Karpas-422 (cell line): Measurements from ENCODE around the gene GRK3. TPM values are rescaled to one million over a fixed set of nuclear protein-coding genes. Genes with fewer than 3 reads are reported as not detected.
"Not testable (repeated sequence)": the region's sequence is repeated elsewhere in the genome, so short reads cannot be mapped to it uniquely, and the experiment has no call there.

Source experiments
- DNase-seq: peaks from one replicate; pipeline ENCODE4 v3.0.0-alpha.2; 2015
- H2AFZ ChIP-seq: fragments of 200-600 bp; sonication (generic); 2 replicates; pipeline ENCODE4 v1.6.1; 2014; ENCODE audit warnings: antibody characterized with exemption, low read length, mixed read lengths
- H3K27ac ChIP-seq: fragments of 200-600 bp; sonication (generic); 2 replicates; pipeline ENCODE4 v1.5.1; 2014; ENCODE audit warnings: mild to moderate bottlenecking, low read length, moderate library complexity
- H3K27me3 ChIP-seq: fragments of 200-600 bp; sonication (generic); 2 replicates; pipeline ENCODE4 v1.6.1; 2014; ENCODE audit warnings: low read length, mixed read lengths
- H3K36me3 ChIP-seq: fragments of 200-600 bp; sonication (generic); 2 replicates; pipeline ENCODE4 v1.6.1; 2014; ENCODE audit warnings: low read length, mixed read lengths; ENCODE audit not compliant: insufficient read depth
- H3K4me1 ChIP-seq: fragments of 200-600 bp; sonication (generic); 2 replicates; pipeline ENCODE4 v1.6.1; 2014; ENCODE audit warnings: mild to moderate bottlenecking, low read length, mixed read lengths
- H3K4me2 ChIP-seq: fragments of 200-600 bp; sonication (generic); 2 replicates; pipeline ENCODE4 v1.6.1; 2014; ENCODE audit warnings: low read length, low read depth, mild to moderate bottlenecking; ENCODE audit not compliant: poor library complexity, severe bottlenecking
- H3K4me3 ChIP-seq: fragments of 200-600 bp; sonication (generic); 2 replicates; pipeline ENCODE4 v1.5.1; 2014; ENCODE audit warnings: mild to moderate bottlenecking, antibody characterized with exemption, low read length, mixed read lengths
- H3K79me2 ChIP-seq: fragments of 200-600 bp; sonication (generic); 2 replicates; pipeline ENCODE4 v1.6.1; 2014; ENCODE audit warnings: mild to moderate bottlenecking, low read length, mixed read lengths
- H3K9ac ChIP-seq: fragments of 200-600 bp; sonication (generic); 2 replicates; pipeline ENCODE4 v1.6.0; 2014; ENCODE audit warnings: low read length
- H3K9me2 ChIP-seq: fragments of 200-600 bp; sonication (generic), shearing (Covaris generic); replicated peaks from 2 replicates; pipeline ENCODE4 v1.6.0; 2014; ENCODE audit warnings: mild to moderate bottlenecking, low read length, moderate library complexity; ENCODE audit not compliant: insufficient read depth
- H3K9me3 ChIP-seq: fragments of 300-700, 200-600 bp; sonication (generic); 2 replicates; pipeline ENCODE4 v1.6.1; 2014; ENCODE audit warnings: low read length, mixed read lengths
- H4K20me1 ChIP-seq: fragments of 200-600 bp; sonication (generic); 2 replicates; pipeline ENCODE4 v1.6.1; 2014; ENCODE audit warnings: mild to moderate bottlenecking, antibody characterized with exemption, low read length, low read depth; ENCODE audit not compliant: insufficient read depth
- total RNA-seq: library from RNA; depleted of rRNA; stranded (reverse); fragments of >200 nt; shearing (Covaris generic); gene quantifications from 2 replicates; pipeline ENCODE4 v1.2.3, GENCODE V29; 2014; ENCODE audit warnings: low replicate concordance

The GRK3 gene
- total RNA-seq, 1 experiment from 2014 or later = 2.0 TPM

DNA sequence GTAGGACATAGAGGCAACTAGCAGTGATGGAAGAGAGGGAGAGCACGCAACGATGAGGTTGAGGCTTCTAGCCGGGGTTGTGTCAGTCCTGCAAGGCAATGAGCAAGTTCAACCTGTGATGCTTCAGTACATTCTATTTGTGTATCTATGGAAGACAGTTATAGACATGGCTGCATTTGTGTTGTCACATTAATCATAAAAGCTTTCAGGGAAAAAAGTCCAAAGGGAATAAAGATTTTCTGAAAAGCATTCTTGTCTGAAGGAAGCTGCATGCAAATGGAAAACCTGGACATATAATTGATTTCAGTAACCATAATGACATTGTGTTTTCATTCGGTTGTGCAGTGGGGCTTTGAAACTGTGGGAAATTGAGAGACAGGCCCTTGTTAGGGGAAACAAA is 32.8 kb upstream of the GRK3 start:
- DNase-seq = not testable (repeated sequence)

DNA sequence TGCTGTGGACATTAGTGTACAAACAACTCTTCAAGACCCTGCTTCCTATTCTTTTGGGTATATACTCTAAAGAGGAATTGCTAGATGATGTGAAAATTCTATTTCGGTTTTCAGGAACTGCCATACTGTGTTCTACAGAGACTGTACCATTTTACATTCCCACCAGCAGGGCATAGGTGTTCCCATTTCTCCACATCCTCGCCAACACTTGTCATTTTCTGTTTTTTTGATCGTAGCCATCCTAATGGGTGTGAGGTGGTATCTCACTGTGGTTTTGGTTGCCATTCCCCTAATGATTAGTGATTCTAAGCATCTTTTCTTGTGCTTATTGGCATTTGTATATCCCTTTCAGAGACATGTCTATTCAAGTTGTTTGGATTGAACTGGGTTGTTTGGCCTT is 29.8 kb upstream of the GRK3 start:
- no peak overlapping the region for H2AFZ ChIP-seq

More for the DNA sequence above, 32.8 kb upstream of the GRK3 start:
- H3K4me1 ChIP-seq, H3K9me3 ChIP-seq, H3K79me2 ChIP-seq, H3K27ac ChIP-seq, H3K9ac ChIP-seq, H4K20me1 ChIP-seq, H3K9me2 ChIP-seq, H3K4me2 ChIP-seq, H3K27me3 ChIP-seq, H3K36me3 ChIP-seq, H2AFZ ChIP-seq, H3K4me3 ChIP-seq: not testable (repeated sequence)

DNA sequence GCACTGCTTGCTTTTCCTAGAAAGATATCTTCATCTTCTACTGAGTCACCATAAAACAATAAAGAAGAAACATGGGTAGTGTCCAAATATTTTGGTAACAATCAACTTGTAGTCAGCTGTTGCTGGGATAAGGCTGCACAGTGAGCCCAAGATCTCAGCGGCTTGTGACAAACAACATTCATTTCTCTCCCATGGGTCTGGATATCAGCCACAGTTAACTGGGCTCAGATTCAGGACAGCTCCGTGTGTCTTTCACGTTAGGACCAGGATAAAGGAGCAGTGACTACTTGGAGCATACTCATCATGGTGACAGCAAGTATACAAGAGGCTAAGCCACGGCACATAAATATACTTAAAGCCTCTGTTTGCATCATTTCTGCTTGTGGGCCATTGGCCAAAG is 27.9 kb upstream of the GRK3 start:
- H3K9me3 ChIP-seq = no peaks in the 10 kb centered on the region
- no peak overlapping the region for H3K27ac ChIP-seq
- no peak overlapping the region for H3K4me3 ChIP-seq
- DNase-seq = no peak
- no peak overlapping the region for H2AFZ ChIP-seq
- no peaks in the 10 kb centered on the region for H4K20me1 ChIP-seq
- H3K79me2 ChIP-seq = no peaks in the 10 kb centered on the region
- no peak overlapping the region for H3K4me2 ChIP-seq
- H3K9me2 ChIP-seq = no peaks in the 10 kb centered on the region
- no peaks in the 10 kb centered on the region for H3K36me3 ChIP-seq
- no peak overlapping the region for H3K9ac ChIP-seq
- H3K4me1 ChIP-seq = no peaks in the 10 kb centered on the region
- H3K27me3 ChIP-seq = no peaks in the 10 kb centered on the region

More for the DNA sequence above, 29.8 kb upstream of the GRK3 start:
- H3K4me3 ChIP-seq = no peak overlapping the region
- no peaks in the 10 kb centered on the region for H4K20me1 ChIP-seq
- no peak overlapping the region for H3K9ac ChIP-seq
- H3K79me2 ChIP-seq = no peaks in the 10 kb centered on the region
- H3K36me3 ChIP-seq = no peaks in the 10 kb centered on the region
- H3K9me2 ChIP-seq = no peaks in the 10 kb centered on the region
- no peak overlapping the region for H3K27ac ChIP-seq
- H3K4me2 ChIP-seq = no peak overlapping the region
- no peaks in the 10 kb centered on the region for H3K4me1 ChIP-seq
- no peak for DNase-seq
- H3K27me3 ChIP-seq = no peaks in the 10 kb centered on the region
- H3K9me3 ChIP-seq = no peaks in the 10 kb centered on the region

DNA sequence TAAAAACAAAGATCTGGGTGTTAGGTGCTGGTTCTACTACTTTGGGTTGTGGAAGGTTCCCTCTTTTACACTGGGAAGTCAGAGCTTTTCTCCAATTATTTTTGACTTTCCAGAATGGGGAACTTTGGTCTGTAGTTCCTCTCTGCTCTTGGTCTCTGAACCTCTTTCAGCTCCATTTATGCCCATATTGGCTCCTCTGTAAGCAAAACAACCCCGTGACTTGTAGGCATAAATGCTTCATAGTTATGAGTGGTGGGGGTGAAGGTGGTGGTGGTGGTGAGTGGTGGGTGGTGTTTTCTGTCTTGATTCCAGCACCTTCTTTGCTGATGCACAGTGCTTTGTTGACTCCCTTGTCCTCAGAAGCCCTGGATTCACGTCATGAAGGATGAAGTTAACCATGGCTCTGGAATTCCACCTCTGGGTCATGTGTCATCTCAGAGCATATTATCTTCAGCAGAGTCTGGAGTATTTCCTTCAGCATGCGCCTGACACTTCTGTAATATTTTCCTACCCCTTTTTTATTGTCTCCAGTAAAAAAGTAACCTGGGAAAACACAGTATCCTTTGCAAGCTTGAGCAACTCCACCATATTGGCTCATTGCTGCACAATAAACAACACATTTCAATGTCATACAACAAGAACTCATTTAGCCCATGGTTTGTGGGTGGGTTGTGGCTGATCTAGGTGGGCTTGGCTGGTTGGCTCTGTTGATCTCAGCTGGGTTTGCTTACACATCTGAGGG is 24.1 kb upstream of the GRK3 start:
- no peaks in the 10 kb centered on the region for H3K9me2 ChIP-seq
- no peaks in the 10 kb centered on the region for H3K27me3 ChIP-seq
- H3K4me3 ChIP-seq = no peak overlapping the region
- no peak overlapping the region for H3K9ac ChIP-seq
- H3K4me1 ChIP-seq = peaks cover 7% of the 10 kb centered on the region; the same call in 1 of the 2 replicates
- no peak overlapping the region for H2AFZ ChIP-seq
- no peak overlapping the region for H3K4me2 ChIP-seq
- H3K79me2 ChIP-seq = no peaks in the 10 kb centered on the region
- H4K20me1 ChIP-seq = no peaks in the 10 kb centered on the region
- H3K27ac ChIP-seq = no peak overlapping the region
- DNase-seq = no peak
- no peaks in the 10 kb centered on the region for H3K9me3 ChIP-seq
- H3K36me3 ChIP-seq = no peaks in the 10 kb centered on the region

DNA sequence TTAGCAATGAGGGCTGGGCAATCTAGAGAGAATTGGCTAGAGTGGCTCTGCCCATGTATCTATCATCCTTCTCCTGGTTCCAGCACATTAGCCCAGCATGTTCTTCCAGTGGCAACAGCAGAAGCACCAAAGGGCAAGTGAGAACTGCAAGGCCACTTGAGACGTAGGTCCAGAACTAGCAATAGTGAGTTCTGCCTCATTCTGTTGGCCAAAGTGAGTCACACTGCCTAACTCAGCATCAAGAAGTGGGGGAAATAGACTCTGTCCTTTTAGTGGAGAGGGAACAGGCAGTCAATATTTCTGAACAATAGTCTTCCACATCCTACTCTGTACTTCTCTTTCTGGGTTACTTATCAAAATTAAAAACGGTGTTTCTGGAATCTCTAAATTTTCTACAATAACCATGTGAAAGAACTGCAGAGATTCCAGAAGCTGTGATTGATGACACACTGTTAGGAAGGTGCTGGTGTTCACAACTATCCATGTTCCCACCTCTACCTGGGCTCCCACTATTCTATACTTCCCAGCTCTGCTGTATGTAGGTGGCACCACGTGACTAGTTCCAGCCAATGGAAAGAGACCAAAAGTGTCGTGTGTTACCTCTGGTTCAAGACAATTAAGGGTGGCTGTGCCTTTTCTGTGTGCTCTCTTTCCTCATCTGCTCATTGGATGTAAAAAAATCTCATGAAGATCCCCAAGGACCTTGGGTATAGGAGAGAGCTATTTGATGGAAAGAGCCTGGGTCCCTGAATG is 23.4 kb upstream of the GRK3 start:
- H3K36me3 ChIP-seq = no peaks in the 10 kb centered on the region
- H3K27ac ChIP-seq = no peak overlapping the region
- no peaks in the 10 kb centered on the region for H3K79me2 ChIP-seq
- no peak for DNase-seq
- H3K4me2 ChIP-seq = no peak overlapping the region
- peaks cover 7% of the 10 kb centered on the region; the same call in 1 of the 2 replicates for H3K4me1 ChIP-seq
- H3K4me3 ChIP-seq = no peak overlapping the region
- H3K9me2 ChIP-seq = no peaks in the 10 kb centered on the region
- H2AFZ ChIP-seq = no peak overlapping the region
- no peak overlapping the region for H3K9ac ChIP-seq
- no peaks in the 10 kb centered on the region for H3K27me3 ChIP-seq
- no peaks in the 10 kb centered on the region for H4K20me1 ChIP-seq
- no peaks in the 10 kb centered on the region for H3K9me3 ChIP-seq

DNA sequence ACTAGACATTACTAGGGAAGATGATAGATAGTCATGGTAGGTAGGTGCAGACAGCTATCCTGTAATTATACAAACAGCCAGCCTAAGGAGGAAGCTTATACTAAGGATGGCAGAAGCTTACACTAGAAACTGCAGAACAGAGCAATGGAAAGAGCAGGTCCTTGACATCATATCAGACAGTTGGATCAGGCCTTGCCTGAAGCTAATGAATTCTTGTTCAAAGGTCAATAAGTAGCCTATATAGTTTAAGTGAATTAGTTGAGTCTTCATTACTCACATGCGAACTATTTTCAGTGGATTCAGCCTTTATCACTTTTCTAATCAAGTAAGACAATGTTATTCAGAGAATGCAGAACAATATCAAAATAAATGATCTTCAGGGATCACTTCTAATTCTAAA is 22.3 kb upstream of the GRK3 start:
- H3K36me3 ChIP-seq = no peaks in the 10 kb centered on the region
- H4K20me1 ChIP-seq = no peaks in the 10 kb centered on the region
- H3K27ac ChIP-seq = no peak overlapping the region
- peaks cover 7% of the 10 kb centered on the region; the same call in 1 of the 2 replicates for H3K4me1 ChIP-seq
- no peaks in the 10 kb centered on the region for H3K9me2 ChIP-seq
- H2AFZ ChIP-seq = no peak overlapping the region
- DNase-seq = no peak
- no peak overlapping the region for H3K4me2 ChIP-seq
- no peaks in the 10 kb centered on the region for H3K79me2 ChIP-seq
- no peaks in the 10 kb centered on the region for H3K27me3 ChIP-seq
- no peak overlapping the region for H3K4me3 ChIP-seq
- H3K9ac ChIP-seq = no peak overlapping the region
- H3K9me3 ChIP-seq = no peaks in the 10 kb centered on the region

DNA sequence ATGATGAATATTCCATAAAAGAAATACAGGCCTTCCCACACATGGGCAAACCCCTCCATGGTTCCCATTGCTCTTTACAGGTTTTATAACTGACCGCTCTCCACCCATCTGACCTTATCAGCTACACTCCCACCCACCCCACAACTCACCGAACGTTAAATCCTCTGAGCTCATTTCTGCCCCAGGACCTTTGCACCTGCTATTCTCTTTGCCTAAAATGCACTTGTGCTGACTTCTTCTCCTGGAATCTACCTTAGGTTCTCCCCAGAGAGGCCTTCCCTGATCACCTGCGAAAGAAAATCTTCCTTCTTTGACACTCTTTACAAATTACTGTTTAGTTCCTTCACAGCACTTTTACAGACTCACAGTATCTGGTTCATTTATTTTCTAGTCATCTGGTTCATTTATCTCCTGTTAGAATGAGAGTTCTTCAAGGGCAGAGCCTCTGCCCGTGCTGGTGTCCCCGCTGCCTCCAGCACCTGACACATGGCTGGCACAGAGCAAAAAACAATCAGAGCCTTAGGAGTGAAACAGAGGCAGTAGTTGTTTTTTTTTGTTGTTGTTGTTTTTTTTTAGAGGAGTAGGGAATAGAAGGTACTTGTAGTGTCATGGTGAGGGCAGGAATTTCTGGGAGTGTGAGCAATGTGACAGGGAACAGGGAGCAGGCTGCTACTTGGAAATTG is 21.6 kb upstream of the GRK3 start:
- H3K79me2 ChIP-seq = no peaks in the 10 kb centered on the region
- H3K27ac ChIP-seq = no peak overlapping the region
- H3K9me3 ChIP-seq = no peaks in the 10 kb centered on the region
- no peaks in the 10 kb centered on the region for H3K27me3 ChIP-seq
- H3K36me3 ChIP-seq = no peaks in the 10 kb centered on the region
- H3K9ac ChIP-seq = no peak overlapping the region
- DNase-seq = no peak
- no peak overlapping the region for H2AFZ ChIP-seq
- no peak overlapping the region for H3K4me3 ChIP-seq
- H3K4me1 ChIP-seq = peaks cover 7% of the 10 kb centered on the region; the same call in 1 of the 2 replicates
- H4K20me1 ChIP-seq = no peaks in the 10 kb centered on the region
- no peaks in the 10 kb centered on the region for H3K9me2 ChIP-seq
- no peak overlapping the region for H3K4me2 ChIP-seq

DNA sequence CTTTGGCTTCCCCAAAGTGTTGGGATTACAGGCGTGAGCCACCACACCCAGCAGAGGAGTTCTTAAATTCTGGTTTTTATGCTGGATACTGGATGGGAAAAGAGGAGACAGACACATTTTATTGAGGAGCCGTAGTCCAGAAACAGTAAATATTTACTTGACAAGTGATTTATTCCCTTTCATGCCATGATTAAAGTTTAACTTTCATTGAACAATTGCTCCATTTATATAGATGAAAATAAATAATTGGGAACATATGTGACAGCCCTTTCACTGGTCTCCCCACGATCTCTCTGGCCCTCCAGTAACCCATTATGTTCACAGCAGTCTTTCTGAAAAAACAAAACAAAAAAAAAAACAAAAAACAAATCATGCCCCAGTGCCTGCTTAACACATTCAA is 19.3 kb upstream of the GRK3 start:
- H3K4me2 ChIP-seq = no peak overlapping the region
- no peaks in the 10 kb centered on the region for H3K27me3 ChIP-seq
- H3K4me3 ChIP-seq = no peak overlapping the region
- H2AFZ ChIP-seq = no peak overlapping the region
- DNase-seq = no peak
- H3K36me3 ChIP-seq = no peaks in the 10 kb centered on the region
- H3K9me3 ChIP-seq = no peaks in the 10 kb centered on the region
- H3K79me2 ChIP-seq = no peaks in the 10 kb centered on the region
- H3K9me2 ChIP-seq = no peaks in the 10 kb centered on the region
- H4K20me1 ChIP-seq = no peaks in the 10 kb centered on the region
- H3K4me1 ChIP-seq = peaks cover 7% of the 10 kb centered on the region; the same call in 1 of the 2 replicates
- no peak overlapping the region for H3K27ac ChIP-seq
- no peak overlapping the region for H3K9ac ChIP-seq
